IMR-90 (cell line): ENCODE measurements around the gene RBM5. TPM values are rescaled to one million over a fixed set of nuclear protein-coding genes. Genes with fewer than 3 reads are reported as not detected.

Experiments used
- ATAC-seq: fragments of 200-7000 bp; cut with Tn5 transposase; 2 replicates; pipeline ENCODE4 v1.9.1; 2020; ENCODE audit warnings: low read depth, mild to moderate bottlenecking, moderate library complexity
- BruUV-seq: library from RNA; stranded (reverse); fragments of 400-500 nt; replicated peaks from 2 replicates; lab custom pipeline; 2021; lab: Mats Ljungman, UMichigan
- CTCF ChIA-PET: fragments of 300-600 bp; formaldehyde crosslinking; extraction: SDS; loops from one replicate; lab custom pipeline; 2021; ENCODE audit warnings: antibody characterized with exemption; lab: Yijun Ruan, JAX
- POLR2A ChIA-PET: fragments of 300-600 bp; sonication (Branson Sonifier 250); formaldehyde crosslinking; loops from one replicate; lab custom pipeline; 2022; ENCODE audit warnings: antibody characterized with exemption; ENCODE audit not compliant: unreplicated experiment; lab: Charles Lee
- DNase-seq: peaks from one replicate; pipeline ENCODE4 v3.0.0; 2013
- H2AFZ ChIP-seq: replicated peaks from 2 replicates; pipeline ENCODE3; 2013; ENCODE audit warnings: low read length, mild to moderate bottlenecking; ENCODE audit not compliant: poor library complexity
- H2AK5ac ChIP-seq: 2 replicates; pipeline ENCODE4 v1.6.1; 2013; ENCODE audit warnings: low read depth, low read length, inconsistent platforms
- H2AK9ac ChIP-seq: replicated peaks from 2 replicates; pipeline ENCODE3; 2013; ENCODE audit warnings: mild to moderate bottlenecking, low read depth, low read length, moderate library complexity; ENCODE audit not compliant: poor library complexity
- H2BK120ac ChIP-seq: 2 replicates; pipeline ENCODE4 v1.6.1; 2013; ENCODE audit warnings: low read depth, low read length, inconsistent platforms
- H2BK15ac ChIP-seq: 3 replicates; pipeline ENCODE4 v1.6.1; 2013; ENCODE audit warnings: low read depth, low read length, inconsistent platforms
- H2BK20ac ChIP-seq: 2 replicates; pipeline ENCODE4 v1.6.1; 2013; ENCODE audit warnings: low read depth, mild to moderate bottlenecking, inconsistent platforms, low read length, moderate library complexity
- H2BK5ac ChIP-seq: 2 replicates; pipeline ENCODE4 v1.6.1; 2013; ENCODE audit warnings: mild to moderate bottlenecking, low read depth, low read length, inconsistent platforms; ENCODE audit not compliant: poor library complexity, severe bottlenecking
- H3K14ac ChIP-seq: replicated peaks from 2 replicates; pipeline ENCODE4 v1.6.1; 2013; ENCODE audit warnings: low read depth, low read length, inconsistent platforms
- H3K18ac ChIP-seq: 2 replicates; pipeline ENCODE4 v1.6.1; 2013; ENCODE audit warnings: low read depth, low read length, control low read depth
- H3K23ac ChIP-seq: 2 replicates; pipeline ENCODE4 v1.6.1; 2013; ENCODE audit warnings: low read depth, low read length, inconsistent platforms
- H3K27ac ChIP-seq: 2 replicates; pipeline ENCODE4 v1.5.1; 2013; ENCODE audit warnings: mild to moderate bottlenecking, control low read depth, low read length; ENCODE audit not compliant: insufficient read depth
- H3K27me3 ChIP-seq: 2 replicates; pipeline ENCODE4 v1.6.1; 2013; ENCODE audit warnings: low read length; ENCODE audit not compliant: control insufficient read depth, insufficient read depth
- H3K36me3 ChIP-seq: 2 replicates; pipeline ENCODE4 v1.6.1; 2013; ENCODE audit warnings: low read length, mixed read lengths; ENCODE audit not compliant: control insufficient read depth, insufficient read depth
- H3K4ac ChIP-seq: 2 replicates; pipeline ENCODE4 v1.6.1; 2013; ENCODE audit warnings: low read depth, low read length, inconsistent platforms
- H3K4me1 ChIP-seq: 2 replicates; pipeline ENCODE4 v1.6.1; 2013; ENCODE audit warnings: low read length, mixed read lengths; ENCODE audit not compliant: control insufficient read depth, insufficient read depth
- H3K4me2 ChIP-seq: 2 replicates; pipeline ENCODE4 v1.6.1; 2013; ENCODE audit warnings: low read depth, mild to moderate bottlenecking, control low read depth, low read length, moderate library complexity
- H3K4me3 ChIP-seq: 2 replicates; pipeline ENCODE4 v1.5.1; 2013; ENCODE audit warnings: low read depth, mild to moderate bottlenecking, control low read depth, low read length, moderate library complexity; ENCODE audit not compliant: insufficient read depth
- H3K56ac ChIP-seq: 2 replicates; pipeline ENCODE4 v1.6.1; 2013; ENCODE audit warnings: low read length, inconsistent platforms; ENCODE audit not compliant: insufficient read depth; ENCODE audit errors: extremely low read depth
- H3K79me1 ChIP-seq, 2 experiments: 2 replicates each; pipeline ENCODE4 v1.6.1; 2013; ENCODE audit warnings: low read length in 2 of 2, inconsistent platforms in 1 of 2, low read depth in 1 of 2
- H3K9ac ChIP-seq: 2 replicates; pipeline ENCODE4 v1.6.1; 2013; ENCODE audit warnings: low read depth, low read length, control low read depth
- H3K9me1 ChIP-seq: 2 replicates; pipeline ENCODE4 v1.6.1; 2013; ENCODE audit warnings: low read length, inconsistent platforms; ENCODE audit not compliant: insufficient read depth
- H3K9me3 ChIP-seq: 2 replicates; pipeline ENCODE4 v1.6.1; 2013; ENCODE audit warnings: low read length; ENCODE audit not compliant: control insufficient read depth, insufficient read depth
- H4K20me1 ChIP-seq: 2 replicates; pipeline ENCODE4 v1.6.1; 2013; ENCODE audit warnings: low read length, inconsistent platforms; ENCODE audit not compliant: insufficient read depth
- H4K5ac ChIP-seq: 2 replicates; pipeline ENCODE4 v1.6.1; 2013; ENCODE audit warnings: mild to moderate bottlenecking, low read depth, low read length, control low read depth
- H4K8ac ChIP-seq, 2 experiments: 2 replicates each; pipeline ENCODE4 v1.6.1; 2013; ENCODE audit warnings: low read depth in 2 of 2, low read length in 2 of 2, control low read depth in 1 of 2, inconsistent platforms in 1 of 2
- H4K91ac ChIP-seq: 2 replicates; pipeline ENCODE4 v1.6.1; 2013; ENCODE audit warnings: low read depth, low read length, inconsistent platforms; ENCODE audit not compliant: insufficient read depth
- BHLHE40 ChIP-seq: fragments of 150-350 bp; IDR thresholded peaks from 2 replicates; pipeline ENCODE4 v1.6.1; 2016; ENCODE audit warnings: mild to moderate bottlenecking, low read depth, low read length
- FOS ChIP-seq: fragments of 150-350 bp; IDR thresholded peaks from 2 replicates; pipeline ENCODE4 v1.6.1; 2016; ENCODE audit warnings: low read depth, low read length
- MAZ ChIP-seq: IDR thresholded peaks from 2 replicates; pipeline ENCODE4 v1.6.1; 2012; ENCODE audit warnings: low read depth, mild to moderate bottlenecking, low read length, improper control_type of control experiment, moderate library complexity, borderline replicate concordance
- NFE2L2 ChIP-seq: fragments of 150-350 bp; IDR thresholded peaks from 2 replicates; pipeline ENCODE4 v1.6.1; 2016; ENCODE audit warnings: low read depth, mild to moderate bottlenecking, low read length
- POLR2A ChIP-seq: IDR thresholded peaks from 2 replicates; pipeline ENCODE4 v1.6.1; 2012; ENCODE audit warnings: mild to moderate bottlenecking, low read depth, low read length
- RAD21 ChIP-seq: IDR thresholded peaks from 2 replicates; pipeline ENCODE4 v1.6.1; 2012; ENCODE audit warnings: low read length, improper control_type of control experiment
- RCOR1 ChIP-seq: IDR thresholded peaks from 2 replicates; pipeline ENCODE4 v1.6.1; 2012; ENCODE audit warnings: mild to moderate bottlenecking, low read length, improper control_type of control experiment; ENCODE audit not compliant: insufficient replicate concordance
- SMC3 ChIP-seq: fragments of 150-350 bp; IDR thresholded peaks from 2 replicates; pipeline ENCODE4 v1.6.1; 2016; ENCODE audit warnings: low read depth, mild to moderate bottlenecking, antibody characterized with exemption, low read length, moderate library complexity
- WGBS, 2 experiments: methylation state at CpG; one replicate each; pipeline versions ENCODE4 v1.1.5 to v1.1.7; 2013; ENCODE audit warnings: missing lambda C conversion rate in 2 of 2; ENCODE audit not compliant: insufficient read length in 1 of 2; ENCODE audit errors: extremely low coverage in 2 of 2; 5-methylcytosine and 5-hydroxymethylcytosine counted together
- dilution Hi-C: fragments of 300-500 bp; cut with HindIII; formaldehyde crosslinking; loops from one replicate; pipeline ENCODE4 v1.14.3; 2018; ENCODE audit warnings: low sequenced_read_pairs; ENCODE audit not compliant: unreplicated experiment
- in situ Hi-C: fragments of 300-500 bp; cut with MboI; formaldehyde crosslinking; loops from 3 replicates; pipeline ENCODE4 v1.14.3; 2019; ENCODE audit warnings: low sequenced_read_pairs, inconsistent platforms, mixed read lengths
- intact Hi-C: fragments of 100-400 bp; cut with micrococcal nuclease; formaldehyde crosslinking; loops from 2 replicates; pipeline ENCODE4 v1.10.0; 2022
- polyA plus RNA-seq, 3 experiments: library from polyadenylated mRNA; depleted of rRNA; stranded (reverse); fragments of >200 nt; gene quantifications; 2 replicates each; pipeline ENCODE4 v1.2.3, GENCODE V29; 2012; ENCODE audit warnings: low replicate concordance in 1 of 3
- total RNA-seq: library from RNA; depleted of rRNA; stranded (reverse); fragments of >200 nt; gene quantifications from 2 replicates; pipeline ENCODE4 v1.2.3, GENCODE V29; 2012
- TF ChIP-seq, protein P1 (sequence below): conservative IDR thresholded peaks from 2 replicates; pipeline ENCODE4 v1.5.1; 2012; ENCODE audit warnings: mild to moderate bottlenecking, low read depth, low read length, improper control_type of control experiment

Gene RBM5
- total and polyA plus RNA-seq, 2 of the 4 experiments (the other 2 are of a cell fraction) = 121 to 155 TPM

DNA sequence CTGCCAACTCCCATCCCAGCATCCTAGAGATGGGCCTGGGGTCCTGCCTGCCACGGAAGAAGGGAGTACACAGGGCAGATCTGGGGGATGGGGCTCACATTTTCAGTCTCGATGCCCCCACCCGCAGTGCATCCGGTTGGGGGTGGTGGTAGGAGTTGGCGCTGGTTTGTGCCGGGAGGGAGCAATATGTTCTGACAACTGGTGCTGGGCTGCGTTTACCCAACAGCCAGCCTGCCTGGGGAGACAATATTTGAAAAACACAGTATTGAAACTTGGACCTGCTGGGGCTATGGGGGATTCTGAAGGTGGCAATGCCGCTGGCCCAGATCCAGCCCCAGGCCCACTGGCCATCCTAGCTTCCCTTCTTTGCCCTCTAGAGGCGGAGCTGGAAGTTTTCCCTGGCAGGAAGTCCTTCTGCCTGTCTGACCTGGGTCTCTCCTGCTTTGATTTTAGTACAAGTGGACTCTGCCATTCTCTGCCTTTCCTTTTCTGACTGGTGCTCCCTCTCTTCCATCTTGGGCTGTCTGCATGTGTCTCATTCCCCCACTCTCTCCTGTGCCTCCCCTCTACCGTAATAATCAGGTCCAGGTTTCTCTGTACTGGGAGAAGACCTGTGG is 69.9 kb downstream of the RBM5 start:
- no peak overlapping the region for H3K14ac ChIP-seq
- H3K56ac ChIP-seq = no peak overlapping the region
- H3K27ac ChIP-seq = no peak overlapping the region
- no peak overlapping the region for H2AFZ ChIP-seq
- peak overlapping the region; percentile 88 for H2AK9ac ChIP-seq
- no peak overlapping the region for H2BK120ac ChIP-seq
- TF ChIP-seq FOS = no peak
- TF ChIP-seq RAD21 = no peak
- TF ChIP-seq, protein P1, sequence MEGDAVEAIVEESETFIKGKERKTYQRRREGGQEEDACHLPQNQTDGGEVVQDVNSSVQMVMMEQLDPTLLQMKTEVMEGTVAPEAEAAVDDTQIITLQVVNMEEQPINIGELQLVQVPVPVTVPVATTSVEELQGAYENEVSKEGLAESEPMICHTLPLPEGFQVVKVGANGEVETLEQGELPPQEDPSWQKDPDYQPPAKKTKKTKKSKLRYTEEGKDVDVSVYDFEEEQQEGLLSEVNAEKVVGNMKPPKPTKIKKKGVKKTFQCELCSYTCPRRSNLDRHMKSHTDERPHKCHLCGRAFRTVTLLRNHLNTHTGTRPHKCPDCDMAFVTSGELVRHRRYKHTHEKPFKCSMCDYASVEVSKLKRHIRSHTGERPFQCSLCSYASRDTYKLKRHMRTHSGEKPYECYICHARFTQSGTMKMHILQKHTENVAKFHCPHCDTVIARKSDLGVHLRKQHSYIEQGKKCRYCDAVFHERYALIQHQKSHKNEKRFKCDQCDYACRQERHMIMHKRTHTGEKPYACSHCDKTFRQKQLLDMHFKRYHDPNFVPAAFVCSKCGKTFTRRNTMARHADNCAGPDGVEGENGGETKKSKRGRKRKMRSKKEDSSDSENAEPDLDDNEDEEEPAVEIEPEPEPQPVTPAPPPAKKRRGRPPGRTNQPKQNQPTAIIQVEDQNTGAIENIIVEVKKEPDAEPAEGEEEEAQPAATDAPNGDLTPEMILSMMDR = no peak
- no peak for TF ChIP-seq BHLHE40
- TF ChIP-seq RCOR1 = no peak
- TF ChIP-seq SMC3 = no peak
- TF ChIP-seq POLR2A = no peak
- TF ChIP-seq MAZ = no peak
- TF ChIP-seq NFE2L2 = no peak
- in situ Hi-C loops = no loop called here
- peaks cover 34% of the 10 kb centered on the region for H3K4me1 ChIP-seq
- H3K9ac ChIP-seq = no peak overlapping the region
- intact Hi-C loops = no loop called here
- no peak overlapping the region for H3K18ac ChIP-seq
- no peak overlapping the region for H3K4me3 ChIP-seq
- H3K23ac ChIP-seq = no peak overlapping the region
- H3K4me2 ChIP-seq = no peak overlapping the region
- peak overlapping the region in 1 of 2 experiments; percentile 27; a peak in 1 of 4 replicates for H4K8ac ChIP-seq
- DNase-seq (no peak), ATAC-seq (no peak)
- no peak overlapping the region for H4K91ac ChIP-seq
- 93% methylated on average over 5 of the region's 10 CpGs; no CpG with 5 or more reads in 1 of the 2 experiments for WGBS, 2 experiments
- no peak overlapping the region for H4K5ac ChIP-seq
- BruUV-seq = no TSS peak
- dilution Hi-C loops = no loop called here
- no peaks in the 10 kb centered on the region for H3K9me3 ChIP-seq
- H2BK5ac ChIP-seq = no peak overlapping the region
- H3K79me1 ChIP-seq = peaks cover 8 to 63% of the 10 kb centered on the region in 2 experiments; a peak in 3 of 4 replicates
- peak overlapping the region; percentile 43; the same call in 1 of the 2 replicates for H3K4ac ChIP-seq
- peak overlapping the region; percentile 90; the same call in 1 of the 2 replicates for H2AK5ac ChIP-seq
- H2BK20ac ChIP-seq = no peak overlapping the region
- peaks cover 14% of the 10 kb centered on the region; the same call in 1 of the 2 replicates for H3K36me3 ChIP-seq
- CTCF ChIA-PET = no interaction called here
- peaks cover 11% of the 10 kb centered on the region for H3K9me1 ChIP-seq
- POLR2A ChIA-PET = no interaction called here
- 0 out of 2 replicates have a peak, but pooled peaks cover 4% of the 10 kb centered on the region for H4K20me1 ChIP-seq
- H2BK15ac ChIP-seq = no peak overlapping the region
- H3K27me3 ChIP-seq = peaks cover 4% of the 10 kb centered on the region; the same call in 1 of the 2 replicates
